Mucosa of gallbladder (tissue), 1 donor: ENCODE results near the gene TRIP13. TPM values are rescaled to one million over a fixed set of nuclear protein-coding genes. Genes with fewer than 3 reads are reported as not detected.

Experiments used
- DNase-seq: peaks from one replicate; pipeline ENCODE4 v3.0.0-alpha.2; 2020; ENCODE audit warnings: low spot score
- total RNA-seq: library from RNA; stranded (reverse); gene quantifications from one replicate; pipeline ENCODE4 v1.2.1, GENCODE V29; 2021
- donor health status: DM: no; HTN: no; CAD: no.

TRIP13 gene
- total RNA-seq, 1 donor from 2014 or later, result 0.92 TPM

DNA sequence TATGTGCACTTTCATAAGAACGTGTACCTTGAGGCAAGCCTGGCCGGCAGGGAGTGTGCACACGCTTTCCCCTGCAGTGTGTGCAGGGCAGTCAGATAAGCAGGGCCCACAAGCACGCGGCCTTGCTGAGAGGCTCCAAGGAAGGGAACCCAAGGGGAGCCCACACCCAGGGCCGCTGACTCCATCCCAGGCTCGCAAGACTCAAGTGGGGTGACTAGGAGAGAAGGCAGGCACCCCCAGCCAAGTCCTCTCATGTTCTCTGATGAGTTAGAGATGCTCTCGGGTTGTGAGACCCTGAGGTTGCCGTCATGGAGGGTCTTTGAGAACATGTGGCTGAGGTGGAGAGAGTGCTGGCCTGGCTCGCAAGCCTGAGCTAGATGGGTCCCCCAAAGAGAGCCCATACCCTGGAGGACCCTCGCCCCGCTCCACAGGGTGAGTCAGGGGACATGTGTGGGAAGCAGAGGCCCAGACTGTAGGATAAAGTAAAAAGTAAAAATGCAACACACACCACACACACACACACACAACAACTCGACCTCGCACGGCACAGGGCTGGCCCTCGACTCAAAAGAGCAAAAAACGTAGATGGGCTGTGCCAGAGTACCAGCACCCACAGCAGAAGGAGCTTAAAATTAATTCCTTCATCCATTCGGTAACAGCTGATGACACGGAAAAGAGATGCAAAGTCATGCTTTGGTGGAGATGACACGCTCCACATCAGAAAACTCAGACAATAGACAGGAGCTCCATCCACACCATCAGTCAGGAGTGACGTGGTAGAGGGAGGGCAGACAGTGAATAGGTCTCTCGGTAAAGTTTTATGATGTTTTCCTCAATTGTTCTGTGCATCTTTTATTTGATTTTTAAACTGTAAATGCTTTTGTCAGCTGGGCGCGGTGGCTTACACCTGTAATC, 61.1 kb downstream of the TRIP13 start:
- no peak for DNase-seq

DNA sequence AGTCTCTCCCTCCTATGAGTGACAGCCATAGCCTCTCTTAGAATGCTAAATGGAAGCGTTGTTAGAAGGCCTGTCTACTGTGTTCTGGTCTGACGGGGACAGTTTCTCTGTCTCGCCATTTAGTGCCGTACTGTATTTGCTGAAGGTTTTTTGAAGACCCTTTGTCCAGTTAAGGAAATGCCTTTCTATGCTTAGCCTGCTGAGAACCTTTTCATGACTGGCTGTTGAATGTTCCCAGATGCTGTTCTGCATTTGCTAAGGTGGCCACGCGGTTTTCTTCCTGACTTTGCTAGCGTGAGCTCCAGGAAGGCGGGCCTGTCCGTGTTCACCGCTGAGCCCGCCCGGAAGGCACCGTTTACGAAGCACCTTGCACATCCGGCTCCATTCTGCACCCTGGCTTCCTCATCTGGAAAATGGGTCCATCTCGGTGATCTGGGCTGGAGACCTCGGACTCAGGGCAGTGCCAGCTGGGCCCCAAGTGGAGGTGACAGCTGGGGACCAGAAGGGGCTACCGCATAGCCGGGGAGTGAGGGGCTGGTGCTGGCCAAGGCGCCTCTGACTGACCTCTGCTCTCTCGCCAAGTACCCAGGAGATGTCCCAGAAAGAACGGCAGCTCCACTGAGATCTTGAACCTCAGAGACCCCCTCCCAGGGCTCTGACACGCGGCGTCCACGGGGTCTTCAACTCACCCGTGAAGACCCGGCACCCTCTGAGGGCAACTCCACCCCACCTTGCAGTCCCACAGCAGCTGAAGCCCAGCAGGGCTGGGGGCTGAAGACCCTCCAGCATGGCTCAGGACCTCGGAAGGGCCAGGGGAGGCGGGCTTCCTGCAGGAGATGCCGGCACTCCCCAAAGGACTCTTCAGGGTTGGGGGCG, 63.4 kb downstream of the TRIP13 start:
- no peak for DNase-seq

DNA sequence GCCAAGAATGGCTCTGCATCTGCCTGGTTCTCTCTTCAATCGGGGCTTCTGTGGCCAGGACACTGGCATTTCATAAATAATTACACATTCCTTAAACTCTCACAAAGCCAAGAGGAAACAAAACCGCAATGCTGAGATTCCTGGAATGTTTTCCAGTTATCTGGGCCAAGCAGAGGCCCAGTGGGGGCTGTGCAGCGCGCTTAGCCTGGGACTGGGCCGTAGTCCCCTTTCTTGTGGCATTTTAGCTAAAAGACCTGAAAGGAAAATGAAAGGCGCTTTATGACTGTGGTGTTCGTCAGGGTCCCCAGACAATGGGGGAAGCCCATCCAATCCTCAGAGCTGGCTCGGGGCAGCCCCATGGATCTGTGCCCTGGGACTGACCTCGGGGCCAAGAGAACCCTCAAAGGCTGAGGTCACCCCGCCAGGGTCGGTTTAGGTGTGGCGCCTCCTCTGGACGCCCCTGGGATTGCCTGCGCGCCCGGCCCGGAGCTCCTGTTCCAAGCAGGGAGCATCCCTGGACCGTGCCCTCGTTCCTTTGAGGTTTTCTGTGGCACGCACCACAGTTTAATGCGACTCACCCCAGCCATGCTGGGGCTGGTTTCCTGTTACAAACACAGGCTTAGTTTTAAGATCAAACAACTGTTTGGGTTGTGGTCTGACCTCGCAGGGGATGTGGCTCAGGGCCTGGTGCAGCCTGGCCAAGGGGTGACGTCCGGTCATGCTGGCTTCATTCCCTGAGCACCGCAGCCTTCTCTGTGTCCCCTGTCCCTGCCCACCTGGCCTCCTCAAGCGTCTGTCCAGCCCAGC, 64.5 kb downstream of the TRIP13 start:
- DNase-seq, result peak; percentile 44

- DNase-seq, result no peak
These were observed 65.2 kb downstream of the TRIP13 start for GRCh38 chr5:957748-958485.

- peak; percentile 33 for DNase-seq
These were observed 66.3 kb downstream of the TRIP13 start for GRCh38 chr5:958701-959571.

GRCh38 chr5:959581-960531, 67.2 kb downstream of the TRIP13 start:
- no peak for DNase-seq

DNA sequence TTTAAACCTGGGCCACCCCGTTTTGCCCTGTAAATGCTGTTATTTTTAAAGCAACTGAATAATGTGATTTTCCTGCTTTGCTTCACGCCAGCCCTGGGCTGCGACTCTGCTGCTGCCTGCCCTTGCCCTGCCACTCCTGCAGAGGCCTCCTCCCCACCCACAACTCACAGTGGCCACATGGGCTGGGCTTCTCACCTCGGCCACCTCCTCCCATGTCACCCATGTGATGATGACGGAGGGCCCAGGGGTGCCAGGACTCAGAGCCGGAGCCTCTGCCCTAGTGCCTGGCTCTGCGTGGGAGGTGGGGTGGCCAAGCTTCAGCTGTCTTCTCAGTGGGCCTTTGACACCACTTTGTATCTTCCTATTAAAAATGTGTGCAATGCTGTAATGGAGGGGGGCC, 67.9 kb downstream of the TRIP13 start:
- no peak for DNase-seq

DNA sequence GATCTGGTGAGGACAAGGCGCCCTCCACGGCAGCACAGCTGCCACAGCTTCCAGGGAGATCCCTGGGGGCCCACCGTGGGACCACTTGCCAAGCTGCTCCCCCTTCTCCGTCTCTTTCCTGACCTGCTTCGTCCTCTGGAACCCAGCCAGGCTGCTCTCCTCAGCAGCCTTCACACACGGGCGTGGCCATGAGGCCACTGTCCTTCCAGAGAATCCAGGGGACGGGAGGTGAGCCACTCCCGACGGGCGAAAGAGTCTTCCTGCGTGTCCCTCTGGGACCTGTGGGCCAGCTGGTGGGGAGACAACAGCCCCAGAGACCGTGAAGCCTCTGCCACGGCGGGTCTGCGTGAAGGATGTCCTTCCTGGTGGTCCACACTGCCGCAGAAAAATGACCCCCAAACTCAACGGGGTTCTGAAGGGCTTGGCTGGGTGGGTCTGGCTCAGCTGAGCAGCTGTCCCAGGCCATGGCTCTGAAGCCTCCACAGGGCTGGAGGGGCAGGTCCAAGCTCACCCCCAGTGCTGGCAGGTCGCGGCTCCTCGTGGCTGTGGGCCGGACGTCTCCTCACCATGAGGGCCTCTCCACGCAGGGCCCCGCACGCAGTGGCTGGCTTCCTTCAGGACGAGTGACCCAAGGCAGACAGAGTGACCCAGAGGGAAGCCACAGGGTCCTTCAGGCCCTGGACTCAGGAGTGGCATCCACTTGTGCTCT, 68.5 kb downstream of the TRIP13 start:
- DNase-seq, result no peak

DNA sequence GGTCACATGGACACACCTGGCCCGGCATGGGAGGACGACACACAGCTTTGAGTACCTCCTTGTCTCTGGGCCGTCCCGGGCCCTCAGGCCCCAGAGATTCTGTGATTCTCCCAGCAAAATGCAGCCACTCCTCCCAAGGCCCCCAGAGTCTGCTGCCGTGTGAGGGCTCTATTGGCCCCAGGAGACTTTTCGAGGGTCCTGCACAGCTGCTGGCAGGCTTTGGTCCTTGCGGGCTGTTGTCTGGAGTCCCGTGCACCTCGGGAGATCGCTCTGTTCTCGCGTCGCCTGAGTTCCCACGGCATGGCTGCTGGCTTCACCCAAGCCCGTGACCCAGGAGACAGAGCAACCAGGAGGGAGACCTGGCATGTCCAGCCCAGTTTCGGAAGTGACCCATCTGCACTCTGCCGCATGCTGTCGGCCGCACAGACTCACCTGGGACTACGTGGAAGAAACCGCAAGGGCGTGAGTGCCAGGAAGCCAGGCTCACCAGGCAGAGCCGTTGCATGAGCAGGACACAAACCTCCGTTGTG, 69.1 kb downstream of the TRIP13 start:
- DNase-seq, result no peak

DNA sequence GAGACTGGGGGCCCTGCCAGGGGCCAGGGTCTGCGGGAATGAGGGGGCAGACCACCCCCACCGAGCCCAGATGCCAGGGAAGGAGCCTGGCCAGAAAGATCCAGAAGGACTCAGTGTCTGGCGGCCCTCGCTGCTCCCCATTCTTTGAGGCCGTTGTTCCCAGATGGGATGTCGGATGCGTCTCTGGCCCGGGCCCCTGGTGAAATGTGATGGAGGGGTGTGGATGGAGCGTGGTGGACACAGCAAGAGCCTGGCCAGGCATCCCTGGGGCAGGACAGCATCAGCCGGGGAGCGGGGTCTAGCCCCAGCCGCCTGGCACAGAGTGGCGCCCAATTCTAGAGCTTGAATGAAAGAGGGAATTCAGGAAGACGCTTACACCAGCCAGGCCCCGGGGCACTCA, 69.7 kb downstream of the TRIP13 start:
- DNase-seq, result no peak

- DNase-seq, result no peak
These were observed 70.1 kb downstream of the TRIP13 start for GRCh38 chr5:962801-963200.

DNA sequence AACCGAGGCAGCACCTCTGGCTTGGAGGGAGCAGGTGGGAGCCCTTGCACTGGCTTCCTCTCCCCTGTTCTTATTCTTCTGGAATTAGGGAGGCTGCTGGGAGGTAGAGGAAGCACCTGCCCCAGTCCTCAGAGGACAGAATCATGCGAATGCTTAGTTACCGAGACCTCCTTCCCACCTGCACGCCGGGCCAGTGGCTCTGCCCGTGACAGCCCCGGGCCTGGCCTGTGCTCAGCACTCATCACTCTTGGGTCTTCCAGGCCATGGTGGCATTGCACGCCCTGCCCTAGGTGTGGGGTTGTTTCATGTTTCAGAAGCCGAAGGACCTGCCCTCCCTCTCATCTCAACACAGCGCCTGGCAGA, 70.6 kb downstream of the TRIP13 start:
- DNase-seq, result no peak

GRCh38 chr5:963673-964531, 71.2 kb downstream of the TRIP13 start:
- DNase-seq, result peak; percentile 44

GRCh38 chr5:964821-965220, 72.1 kb downstream of the TRIP13 start:
- DNase-seq, result no peak

- no peak for DNase-seq
These were observed 73.1 kb downstream of the TRIP13 start for GRCh38 chr5:965604-966344.

- DNase-seq, result no peak
These were observed 73.6 kb downstream of the TRIP13 start for GRCh38 chr5:966345-966710.

DNA sequence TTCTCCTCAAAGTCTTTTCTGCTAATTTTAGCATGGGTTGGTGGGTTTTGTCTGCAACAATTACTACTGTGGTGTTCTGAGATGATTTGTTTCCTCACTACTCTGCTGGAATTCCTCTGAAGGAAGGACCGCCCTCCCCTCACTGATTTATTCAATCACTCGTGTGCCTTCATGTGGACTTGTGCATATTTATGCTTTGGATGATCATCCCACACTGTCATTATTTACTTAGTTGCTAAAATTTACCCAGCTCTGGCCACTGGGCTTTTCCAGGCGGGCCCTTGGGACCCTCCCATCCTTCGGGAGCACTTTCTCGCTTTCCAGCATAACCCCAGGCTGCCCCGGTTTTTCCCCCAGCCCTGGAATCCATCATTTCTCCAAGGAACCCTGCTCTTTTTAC, 74.3 kb downstream of the TRIP13 start:
- DNase-seq, result no peak
